Measurements from ENCODE around the gene AOC1.

AOC1 gene

GRCh38 chr7:150902078-150903033 is 50.0 kb downstream of the AOC1 start:
- H4K91ac ChIP-seq (ENCODE audit: low read depth, low read length), result no peak overlapping the region
- no peak overlapping the region for H3K4ac ChIP-seq (ENCODE audit: low read depth, low read length)
- no peaks in the 10 kb centered on the region for H3K27me3 ChIP-seq (ENCODE audit: insufficient read depth, low read length)
- no peak overlapping the region for H3K18ac ChIP-seq (ENCODE audit: low read length)
- H2AK5ac ChIP-seq (ENCODE audit: low read length), result no peak overlapping the region
- H2BK12ac ChIP-seq (ENCODE audit: low read length), result no peak overlapping the region
- no peak for DNase-seq
- H3K4me3 ChIP-seq (ENCODE audit: low read depth, low read length), result no peak overlapping the region
- H3K79me2 ChIP-seq (ENCODE audit: control insufficient read depth, insufficient read depth, low read length, poor library complexity), result no peaks in the 10 kb centered on the region
- H4K12ac ChIP-seq (ENCODE audit: low read depth, low read length), result no peak overlapping the region
- no peaks in the 10 kb centered on the region for H3K36me3 ChIP-seq (ENCODE audit: control insufficient read depth in 1 of 2, insufficient read depth in 2 of 2, low read length in 2 of 2)
- H3K27ac ChIP-seq (ENCODE audit: low read depth, low read length), result no peak overlapping the region
- no peak overlapping the region for H2BK120ac ChIP-seq (ENCODE audit: insufficient read depth, low read length, poor library complexity)
- no peaks in the 10 kb centered on the region for H3K9me3 ChIP-seq (ENCODE audit: insufficient read depth, low read depth, low read length)
- H3K23ac ChIP-seq (ENCODE audit: low read length), result no peak overlapping the region
- H3K4me2 ChIP-seq (ENCODE audit: low read length), result no peak overlapping the region
- H2BK5ac ChIP-seq (ENCODE audit: low read depth, low read length, poor library complexity), result no peak overlapping the region
- no peak overlapping the region for H3K14ac ChIP-seq (ENCODE audit: low read length)
- WGBS (ENCODE audit: extremely low coverage, insufficient coverage, insufficient read length), result no CpG with 5 or more reads among the region's 14 CpGs
- H3K9ac ChIP-seq (ENCODE audit: low read length), result no peak overlapping the region
- no peak overlapping the region for H2AFZ ChIP-seq (ENCODE audit: insufficient read depth, low read length, poor library complexity)
- no peaks in the 10 kb centered on the region for H3K79me1 ChIP-seq (ENCODE audit: low read length)
- H3K4me1 ChIP-seq (ENCODE audit: control insufficient read depth in 1 of 2, insufficient read depth in 2 of 2, low read length in 2 of 2), result peaks cover 10% of the 10 kb centered on the region in 2 experiments
- H4K8ac ChIP-seq (ENCODE audit: low read depth, low read length), result no peak overlapping the region

DNA sequence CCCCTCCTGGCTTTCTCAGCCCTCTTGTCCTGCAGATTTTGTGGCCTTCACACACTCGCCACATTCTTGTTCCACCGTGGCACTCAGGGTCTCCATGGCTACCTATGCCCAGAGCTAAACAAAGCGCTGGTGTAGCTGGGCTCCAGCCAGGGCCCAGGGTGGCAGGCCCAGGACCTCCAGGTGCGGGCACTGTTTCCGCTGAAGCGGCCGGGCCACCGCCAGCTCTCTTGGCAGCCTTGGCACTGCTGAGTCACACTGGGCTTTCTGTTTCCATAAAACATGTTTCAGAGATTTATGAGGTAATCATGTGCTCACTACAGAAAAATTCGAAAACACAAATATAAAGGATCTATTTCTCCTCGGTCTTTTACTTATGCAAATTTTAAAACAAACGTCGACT is 51.3 kb downstream of the AOC1 start:
- Histone ChIP-seq H4K91ac (ENCODE audit: low read depth, low read length) (no peak overlapping the region), H3K4me1 (ENCODE audit: control insufficient read depth in 1 of 2, insufficient read depth in 2 of 2, low read length in 2 of 2) (peaks cover 9 to 10% of the 10 kb centered on the region in 2 experiments), H3K18ac (ENCODE audit: low read length) (no peak overlapping the region), H2AK5ac (ENCODE audit: low read length) (no peak overlapping the region), H3K79me2 (ENCODE audit: control insufficient read depth, insufficient read depth, low read length, poor library complexity) (no peaks in the 10 kb centered on the region), H2BK5ac (ENCODE audit: low read depth, low read length, poor library complexity) (no peak overlapping the region), H3K9ac (ENCODE audit: low read length) (no peak overlapping the region), H3K27me3 (ENCODE audit: insufficient read depth, low read length) (no peaks in the 10 kb centered on the region), H2BK12ac (ENCODE audit: low read length) (no peak overlapping the region), H3K9me3 (ENCODE audit: insufficient read depth, low read depth, low read length) (no peaks in the 10 kb centered on the region), H3K14ac (ENCODE audit: low read length) (no peak overlapping the region), H3K79me1 (ENCODE audit: low read length) (no peaks in the 10 kb centered on the region), H2BK120ac (ENCODE audit: insufficient read depth, low read length, poor library complexity) (no peak overlapping the region), H4K12ac (ENCODE audit: low read depth, low read length) (no peak overlapping the region), H3K4me3 (ENCODE audit: low read depth, low read length) (no peak overlapping the region), H3K36me3 (ENCODE audit: control insufficient read depth in 1 of 2, insufficient read depth in 2 of 2, low read length in 2 of 2) (no peaks in the 10 kb centered on the region), H3K4me2 (ENCODE audit: low read length) (no peak overlapping the region), H3K4ac (ENCODE audit: low read depth, low read length) (no peak overlapping the region), H2AFZ (ENCODE audit: insufficient read depth, low read length, poor library complexity) (no peak overlapping the region), H4K8ac (ENCODE audit: low read depth, low read length) (no peak overlapping the region), H3K23ac (ENCODE audit: low read length) (no peak overlapping the region), H3K27ac (ENCODE audit: low read depth, low read length) (no peak overlapping the region)
- no peak for DNase-seq
- no CpG with 5 or more reads among the region's 12 CpGs for WGBS (ENCODE audit: extremely low coverage, insufficient coverage, insufficient read length)

- Histone ChIP-seq H3K9me3 (ENCODE audit: insufficient read depth, low read depth, low read length) (no peaks in the 10 kb centered on the region), H3K27me3 (ENCODE audit: insufficient read depth, low read length) (no peaks in the 10 kb centered on the region), H4K91ac (ENCODE audit: low read depth, low read length) (no peak overlapping the region), H3K9ac (ENCODE audit: low read length) (no peak overlapping the region), H3K79me2 (ENCODE audit: control insufficient read depth, insufficient read depth, low read length, poor library complexity) (no peaks in the 10 kb centered on the region), H2BK120ac (ENCODE audit: insufficient read depth, low read length, poor library complexity) (no peak overlapping the region), H3K4me2 (ENCODE audit: low read length) (no peak overlapping the region), H4K12ac (ENCODE audit: low read depth, low read length) (no peak overlapping the region), H3K4ac (ENCODE audit: low read depth, low read length) (no peak overlapping the region), H2BK12ac (ENCODE audit: low read length) (no peak overlapping the region), H3K18ac (ENCODE audit: low read length) (no peak overlapping the region), H3K27ac (ENCODE audit: low read depth, low read length) (no peak overlapping the region), H3K36me3 (ENCODE audit: control insufficient read depth in 1 of 2, insufficient read depth in 2 of 2, low read length in 2 of 2) (no peaks in the 10 kb centered on the region), H3K79me1 (ENCODE audit: low read length) (no peaks in the 10 kb centered on the region), H2BK5ac (ENCODE audit: low read depth, low read length, poor library complexity) (no peak overlapping the region), H4K8ac (ENCODE audit: low read depth, low read length) (no peak overlapping the region), H2AFZ (ENCODE audit: insufficient read depth, low read length, poor library complexity) (no peak overlapping the region), H3K4me3 (ENCODE audit: low read depth, low read length) (no peak overlapping the region), H3K23ac (ENCODE audit: low read length) (no peak overlapping the region), H3K14ac (ENCODE audit: low read length) (no peak overlapping the region), H2AK5ac (ENCODE audit: low read length) (no peak overlapping the region), H3K4me1 (ENCODE audit: control insufficient read depth in 1 of 2, insufficient read depth in 2 of 2, low read length in 2 of 2) (peaks cover 7 to 10% of the 10 kb centered on the region in 2 experiments)
- DNase-seq, result no peak
- WGBS (ENCODE audit: extremely low coverage, insufficient coverage, insufficient read length), result 100% methylated on average over 1 of the region's 6 CpGs
Measured at GRCh38 chr7:150904011-150904909, 51.9 kb downstream of the AOC1 start.

DNA sequence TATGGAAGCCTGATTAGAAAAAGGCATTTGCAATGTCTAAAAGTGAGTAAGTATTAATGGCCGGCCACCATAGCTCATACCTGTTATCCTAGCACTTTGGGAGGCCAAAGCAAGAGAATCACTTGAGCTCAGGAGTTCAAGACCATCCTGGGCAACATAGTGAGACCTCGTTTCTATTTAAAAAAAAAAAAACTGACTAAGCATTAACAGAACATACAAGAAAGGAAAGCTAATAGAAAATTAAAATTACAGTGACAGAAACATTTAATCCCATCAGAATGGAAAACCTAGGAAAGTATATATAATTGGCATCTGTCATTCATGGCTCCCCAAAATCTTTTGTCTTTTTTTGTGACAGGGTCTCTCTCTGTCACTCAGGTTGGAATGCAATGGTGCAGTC is 55.9 kb downstream of the AOC1 start:
- no peak overlapping the region for H4K91ac ChIP-seq (ENCODE audit: low read depth, low read length)
- H4K8ac ChIP-seq (ENCODE audit: low read depth, low read length), result no peak overlapping the region
- no peaks in the 10 kb centered on the region for H3K4me1 ChIP-seq (ENCODE audit: control insufficient read depth in 1 of 2, insufficient read depth in 2 of 2, low read length in 2 of 2)
- H3K4ac ChIP-seq (ENCODE audit: low read depth, low read length), result no peak overlapping the region
- H3K79me2 ChIP-seq (ENCODE audit: control insufficient read depth, insufficient read depth, low read length, poor library complexity), result no peaks in the 10 kb centered on the region
- H2AK5ac ChIP-seq (ENCODE audit: low read length), result no peak overlapping the region
- no peak overlapping the region for H3K9ac ChIP-seq (ENCODE audit: low read length)
- H3K79me1 ChIP-seq (ENCODE audit: low read length), result no peaks in the 10 kb centered on the region
- H3K4me3 ChIP-seq (ENCODE audit: low read depth, low read length), result no peak overlapping the region
- H3K27me3 ChIP-seq (ENCODE audit: insufficient read depth, low read length), result no peaks in the 10 kb centered on the region
- no peak overlapping the region for H3K14ac ChIP-seq (ENCODE audit: low read length)
- no peak overlapping the region for H2BK5ac ChIP-seq (ENCODE audit: low read depth, low read length, poor library complexity)
- H3K4me2 ChIP-seq (ENCODE audit: low read length), result no peak overlapping the region
- no peaks in the 10 kb centered on the region for H3K36me3 ChIP-seq (ENCODE audit: control insufficient read depth in 1 of 2, insufficient read depth in 2 of 2, low read length in 2 of 2)
- H3K23ac ChIP-seq (ENCODE audit: low read length), result no peak overlapping the region
- WGBS (ENCODE audit: extremely low coverage, insufficient coverage, insufficient read length), result no CpG with 5 or more reads among the region's 2 CpGs
- no peak overlapping the region for H4K12ac ChIP-seq (ENCODE audit: low read depth, low read length)
- H2AFZ ChIP-seq (ENCODE audit: insufficient read depth, low read length, poor library complexity), result no peak overlapping the region
- no peak overlapping the region for H2BK120ac ChIP-seq (ENCODE audit: insufficient read depth, low read length, poor library complexity)
- no peak overlapping the region for H2BK12ac ChIP-seq (ENCODE audit: low read length)
- DNase-seq, result no peak
- H3K9me3 ChIP-seq (ENCODE audit: insufficient read depth, low read depth, low read length), result peaks cover 2% of the 10 kb centered on the region
- no peak overlapping the region for H3K27ac ChIP-seq (ENCODE audit: low read depth, low read length)
- H3K18ac ChIP-seq (ENCODE audit: low read length), result no peak overlapping the region

Data from trophoblast cell (in vitro differentiated cells and primary cell).